Mammary epithelial cell (primary cell): ENCODE data around the gene VPS26C.

ENCODE experiments used
- EZH2 ChIP-seq: IDR thresholded peaks from 2 replicates; pipeline ENCODE4 v1.6.1; 2012; ENCODE audit warnings: low read length, inconsistent platforms, borderline replicate concordance
- TF ChIP-seq, protein P1 (sequence below), 2 donors: IDR thresholded peaks in 1 of 2; conservative IDR thresholded peaks in 1 of 2; 2 replicates each; pipeline ENCODE4 v1.5.1; 2011 to 2012; ENCODE audit warnings: inconsistent platforms in 2 of 2, low read length in 2 of 2, mild to moderate bottlenecking in 2 of 2, control low read depth in 1 of 2, low read depth in 1 of 2; ENCODE audit not compliant: insufficient read depth in 1 of 2; ENCODE audit errors: extremely low read depth in 1 of 2

DNA sequence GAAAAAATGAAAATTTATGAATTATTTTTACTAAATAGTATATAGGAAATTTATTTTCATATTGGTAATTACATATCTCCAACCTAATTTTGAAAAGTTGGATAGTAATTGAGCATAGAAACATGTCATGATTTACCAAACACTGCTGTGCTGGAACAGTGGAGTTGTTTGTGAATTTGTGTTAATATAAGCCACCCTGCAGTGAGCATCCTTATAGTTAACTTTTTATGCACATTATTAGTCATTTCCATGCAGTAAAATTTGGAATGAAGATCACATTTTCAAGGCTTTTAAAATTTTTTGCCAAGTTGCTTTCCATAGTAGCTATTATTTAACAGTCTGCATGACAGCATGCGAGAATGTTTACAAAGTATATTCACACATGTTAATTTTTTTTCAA lies 78.3 kb downstream of the VPS26C start:
- TF ChIP-seq EZH2, result no peak
- TF ChIP-seq, protein P1, sequence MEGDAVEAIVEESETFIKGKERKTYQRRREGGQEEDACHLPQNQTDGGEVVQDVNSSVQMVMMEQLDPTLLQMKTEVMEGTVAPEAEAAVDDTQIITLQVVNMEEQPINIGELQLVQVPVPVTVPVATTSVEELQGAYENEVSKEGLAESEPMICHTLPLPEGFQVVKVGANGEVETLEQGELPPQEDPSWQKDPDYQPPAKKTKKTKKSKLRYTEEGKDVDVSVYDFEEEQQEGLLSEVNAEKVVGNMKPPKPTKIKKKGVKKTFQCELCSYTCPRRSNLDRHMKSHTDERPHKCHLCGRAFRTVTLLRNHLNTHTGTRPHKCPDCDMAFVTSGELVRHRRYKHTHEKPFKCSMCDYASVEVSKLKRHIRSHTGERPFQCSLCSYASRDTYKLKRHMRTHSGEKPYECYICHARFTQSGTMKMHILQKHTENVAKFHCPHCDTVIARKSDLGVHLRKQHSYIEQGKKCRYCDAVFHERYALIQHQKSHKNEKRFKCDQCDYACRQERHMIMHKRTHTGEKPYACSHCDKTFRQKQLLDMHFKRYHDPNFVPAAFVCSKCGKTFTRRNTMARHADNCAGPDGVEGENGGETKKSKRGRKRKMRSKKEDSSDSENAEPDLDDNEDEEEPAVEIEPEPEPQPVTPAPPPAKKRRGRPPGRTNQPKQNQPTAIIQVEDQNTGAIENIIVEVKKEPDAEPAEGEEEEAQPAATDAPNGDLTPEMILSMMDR (conservative IDR thresholded peaks at IDR 0.05 in 1 of 2, IDR thresholded peaks at IDR 0.05 in 1 of 2; ENCODE audit: extremely low read depth in 1 of 2, insufficient read depth in 1 of 2, low read depth in 1 of 2, low read length in 2 of 2), result no peak
